HS-5 (cell line): ENCODE results near the gene ANO10.

ENCODE experiments used
- DNase-seq: peaks from one replicate; pipeline ENCODE4 v3.0.0-alpha.2; 2012; ENCODE audit warnings: low read depth

ANO10 gene

GRCh38 chr3:43346978-43347749 lies 274.6 kb downstream of the ANO10 start:
- no peak for DNase-seq

DNA sequence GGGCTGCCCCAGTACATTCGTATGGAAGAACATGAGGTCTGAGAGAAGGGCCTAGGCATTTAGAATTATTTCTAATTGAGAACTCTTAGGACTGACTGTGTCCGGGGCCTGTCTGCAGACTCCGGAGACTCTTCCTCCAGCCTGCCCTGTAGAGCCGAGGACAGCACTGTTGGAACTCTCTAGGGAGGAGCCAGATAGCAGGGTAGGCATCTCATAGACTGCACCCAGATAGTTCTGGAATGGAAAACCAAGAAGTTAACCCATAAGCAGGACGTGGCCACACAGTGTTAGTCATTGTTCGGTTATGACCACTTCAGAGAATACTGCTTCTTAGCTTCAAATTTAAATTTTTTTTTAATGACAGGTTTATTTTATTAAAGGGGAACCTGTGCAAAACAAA lies 275.9 kb downstream of the ANO10 start:
- peak; percentile 14 for DNase-seq

DNA sequence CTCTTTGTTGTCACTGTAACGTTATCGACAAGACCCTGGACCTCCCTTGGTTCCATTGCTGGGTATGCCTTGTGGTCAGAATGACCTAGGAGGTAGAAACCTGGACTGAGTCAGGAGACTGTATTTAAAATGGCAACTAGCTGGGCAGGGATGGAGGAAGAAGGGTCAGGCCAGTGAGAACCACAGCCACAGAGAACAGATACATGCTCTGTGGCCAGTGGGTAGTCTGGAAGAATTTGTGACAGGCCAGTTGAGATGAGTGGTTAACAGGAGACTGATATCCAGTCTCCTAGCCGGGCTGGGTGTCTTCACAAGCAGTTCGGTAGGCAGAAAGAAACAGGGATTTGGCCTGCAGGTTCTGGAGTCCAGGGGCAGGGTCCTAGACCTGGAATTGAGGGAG lies 276.6 kb downstream of the ANO10 start:
- DNase-seq = no peak

GRCh38 chr3:43344520-43344919 lies 277.3 kb downstream of the ANO10 start:
- no peak for DNase-seq

DNA sequence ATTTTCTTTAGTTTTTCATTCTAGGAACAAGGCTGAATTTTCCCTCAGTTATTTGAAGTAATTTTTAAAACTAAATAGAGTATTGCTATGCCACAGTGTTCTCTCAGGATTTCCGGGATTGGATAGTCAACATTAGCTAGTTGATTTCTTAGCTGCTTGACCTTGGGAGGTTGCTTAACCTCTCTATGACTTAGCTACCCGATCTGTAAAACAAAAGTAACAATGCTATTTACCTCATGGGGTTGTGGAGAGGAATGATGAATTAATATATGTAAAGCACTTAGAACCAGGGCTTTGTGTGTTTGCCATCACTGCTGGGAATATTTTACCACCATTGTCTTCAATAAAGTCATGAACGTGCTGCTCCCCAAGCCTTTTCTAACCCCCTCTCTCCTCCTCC lies 278.0 kb downstream of the ANO10 start:
- no peak for DNase-seq

GRCh38 chr3:43343185-43343584 lies 278.6 kb downstream of the ANO10 start:
- no peak for DNase-seq

DNA sequence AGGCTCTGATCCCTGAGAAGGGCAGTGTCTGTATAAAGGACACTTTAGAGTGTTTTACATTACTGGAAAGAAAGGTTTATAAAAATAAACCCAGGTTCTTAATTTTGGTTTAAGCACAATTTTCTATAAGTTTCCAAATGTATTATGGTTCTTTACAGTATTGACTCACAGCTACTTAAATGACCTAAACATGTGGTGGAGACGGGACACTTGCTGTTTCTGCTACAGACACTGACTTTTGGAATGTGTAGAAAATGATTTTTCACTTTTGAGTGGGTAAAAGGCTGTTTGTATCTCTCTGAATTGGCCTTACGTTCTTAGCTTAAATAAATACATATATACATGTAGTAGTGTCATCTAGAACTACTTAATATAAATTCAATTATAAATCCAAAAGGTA lies 280.0 kb downstream of the ANO10 start:
- no peak for DNase-seq

- no peak for DNase-seq
Observed at GRCh38 chr3:43340403-43340802, 281.4 kb downstream of the ANO10 start.

DNA sequence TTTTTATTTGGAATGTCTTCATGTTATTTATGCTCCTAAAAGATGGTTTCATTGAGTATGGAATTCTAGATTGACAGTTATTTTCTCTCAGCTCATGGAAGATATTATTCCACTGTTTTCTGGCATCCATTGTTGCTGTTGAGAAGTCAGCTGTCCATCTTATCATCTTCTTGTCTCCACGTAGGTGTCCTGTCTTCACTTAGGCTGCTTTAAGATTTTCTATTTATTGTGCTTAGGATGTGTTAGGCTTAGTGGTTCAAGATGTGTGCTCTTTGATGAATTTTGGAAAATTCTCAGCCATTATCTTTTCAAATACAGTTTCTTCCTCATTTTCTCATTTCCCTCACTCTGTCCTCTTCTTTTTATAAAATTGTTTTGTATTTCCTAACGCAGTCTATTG lies 283.5 kb downstream of the ANO10 start:
- DNase-seq = no peak

GRCh38 chr3:43335799-43336198 lies 286.0 kb downstream of the ANO10 start:
- no peak for DNase-seq

DNA sequence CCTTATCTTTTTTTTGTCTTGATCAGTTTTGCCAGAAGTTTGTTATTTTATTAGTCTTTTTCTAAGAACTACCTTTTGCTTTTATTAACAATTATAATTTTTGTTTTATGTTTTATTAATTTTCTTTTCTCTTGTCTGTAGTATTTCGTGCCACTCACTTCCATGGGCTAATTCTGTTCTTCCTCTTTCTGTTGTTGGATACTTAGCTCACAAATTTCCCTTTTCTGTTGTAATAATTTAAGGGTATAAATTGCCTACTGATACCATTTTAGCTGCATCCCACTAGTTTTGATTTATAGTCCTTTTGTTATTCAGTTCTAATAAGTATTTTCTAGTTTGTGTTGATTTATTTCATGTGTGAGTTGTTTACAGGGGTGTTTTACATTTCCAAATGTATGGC lies 286.8 kb downstream of the ANO10 start:
- no peak for DNase-seq

DNA sequence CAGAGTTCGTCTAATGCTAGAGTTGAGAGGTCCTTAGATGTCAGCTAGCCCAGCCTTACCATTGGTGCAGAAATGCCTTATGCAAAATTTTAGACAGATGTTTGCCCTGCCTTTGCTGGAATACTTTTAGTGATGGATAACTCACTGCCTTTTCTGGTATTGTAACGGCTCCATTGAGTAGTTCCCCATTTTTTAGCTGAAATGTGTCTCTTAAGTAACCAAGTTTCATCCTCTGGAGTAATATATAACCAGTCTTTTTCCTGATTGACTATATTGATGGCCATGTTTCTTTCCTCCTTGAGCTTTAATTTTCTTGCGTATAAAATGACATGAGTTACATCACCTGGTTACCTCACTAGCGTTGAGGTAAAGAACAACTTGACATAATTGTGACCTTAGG lies 290.4 kb downstream of the ANO10 start:
- DNase-seq = no peak

DNA sequence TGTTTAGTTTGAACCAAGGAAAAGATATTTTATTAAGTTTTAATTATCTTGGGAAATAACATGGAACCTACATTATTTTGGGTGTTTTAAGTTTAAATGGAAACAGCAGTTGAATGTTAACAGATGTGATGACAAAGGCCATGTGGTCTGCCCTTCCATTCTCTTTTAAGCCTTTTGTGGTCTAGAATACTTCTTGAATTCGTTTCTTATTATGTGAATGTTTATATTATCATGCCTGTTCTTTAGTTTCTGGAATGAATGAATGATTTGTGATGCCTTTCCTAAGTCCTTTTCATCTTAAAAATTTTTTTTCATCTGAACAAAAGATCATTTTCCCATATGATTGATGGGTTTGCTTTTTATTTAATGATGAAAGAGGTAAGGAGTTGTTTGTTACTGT lies 290.8 kb downstream of the ANO10 start:
- DNase-seq = no peak

DNA sequence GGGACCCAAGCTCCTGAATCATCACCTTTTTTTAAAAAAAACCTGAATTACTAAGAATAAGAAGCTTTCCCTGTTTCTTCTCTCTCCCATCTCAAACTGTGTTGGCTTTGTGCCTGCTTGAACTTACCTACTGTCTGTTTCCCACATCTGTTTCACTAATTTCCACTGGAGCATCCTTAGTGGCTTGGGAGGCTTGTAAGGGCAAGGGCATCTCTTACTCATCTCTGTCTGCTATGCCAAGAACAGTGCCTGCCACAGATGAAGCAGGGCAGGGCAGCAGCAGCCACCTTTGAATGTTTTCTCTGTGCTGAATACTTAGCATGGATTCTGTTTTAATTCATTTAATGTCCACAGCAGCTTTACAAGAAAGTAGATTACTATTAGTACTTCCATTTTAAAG lies 293.2 kb downstream of the ANO10 start:
- no peak for DNase-seq

GRCh38 chr3:43327582-43327979 lies 294.2 kb downstream of the ANO10 start:
- DNase-seq = no peak

DNA sequence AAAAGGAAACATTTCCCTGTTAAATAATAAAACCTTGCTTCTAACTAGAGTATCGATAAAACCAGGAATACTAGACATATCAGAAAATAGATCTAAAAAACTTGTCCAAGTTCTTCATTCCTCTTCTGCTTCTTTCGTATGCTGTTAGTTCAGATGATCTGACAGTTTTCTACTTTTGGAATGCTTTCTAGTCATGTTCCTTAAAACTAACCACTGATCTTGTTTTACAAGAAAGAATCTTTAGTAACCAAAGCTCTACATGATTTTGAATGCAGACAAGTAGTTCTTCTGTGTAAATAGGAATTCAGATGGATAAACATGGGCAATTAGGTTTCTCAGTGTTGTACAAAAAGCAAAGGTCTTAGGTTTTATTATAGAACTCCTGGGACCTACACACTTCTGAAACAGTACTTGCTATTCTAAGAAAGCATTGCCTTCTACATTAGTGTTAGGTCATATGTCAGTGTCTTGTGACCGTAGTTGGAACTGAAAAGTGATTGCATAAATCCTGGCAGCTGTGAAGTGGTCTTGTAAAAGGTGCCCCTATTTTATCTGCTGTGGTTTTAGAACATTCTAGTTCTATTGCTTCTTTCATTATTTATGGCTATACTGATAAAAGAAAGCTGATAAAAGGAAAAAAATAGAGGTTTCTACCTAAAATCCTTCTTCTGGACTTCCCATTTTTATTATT lies 294.8 kb downstream of the ANO10 start:
- DNase-seq = no peak

DNA sequence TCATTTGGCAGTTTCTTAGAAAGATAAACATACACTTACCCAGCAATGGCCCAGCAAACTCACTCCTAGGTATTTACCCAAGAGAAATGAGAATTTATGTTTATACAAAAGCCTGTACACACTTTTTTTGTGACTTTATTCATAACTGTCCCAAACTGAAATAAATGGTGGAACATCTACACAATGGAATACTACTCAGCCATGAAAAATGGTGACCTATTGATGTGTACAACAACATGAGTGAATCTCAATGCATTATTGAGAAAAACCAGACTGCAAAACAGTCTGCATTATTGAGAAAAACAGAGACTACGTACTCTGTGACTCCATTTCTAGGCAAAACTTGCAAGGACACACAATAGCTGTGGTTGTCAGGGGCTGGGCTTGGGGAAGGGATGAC lies 298.3 kb downstream of the ANO10 start:
- DNase-seq = no peak

- DNase-seq = no peak
Observed at GRCh38 chr3:43320288-43320687, 301.5 kb downstream of the ANO10 start.

GRCh38 chr3:43319794-43320193 lies 302.0 kb downstream of the ANO10 start:
- no peak for DNase-seq

- DNase-seq = no peak
Observed at GRCh38 chr3:43319376-43319775, 302.4 kb downstream of the ANO10 start.

GRCh38 chr3:43317461-43318316 lies 304.1 kb downstream of the ANO10 start:
- no peak for DNase-seq

DNA sequence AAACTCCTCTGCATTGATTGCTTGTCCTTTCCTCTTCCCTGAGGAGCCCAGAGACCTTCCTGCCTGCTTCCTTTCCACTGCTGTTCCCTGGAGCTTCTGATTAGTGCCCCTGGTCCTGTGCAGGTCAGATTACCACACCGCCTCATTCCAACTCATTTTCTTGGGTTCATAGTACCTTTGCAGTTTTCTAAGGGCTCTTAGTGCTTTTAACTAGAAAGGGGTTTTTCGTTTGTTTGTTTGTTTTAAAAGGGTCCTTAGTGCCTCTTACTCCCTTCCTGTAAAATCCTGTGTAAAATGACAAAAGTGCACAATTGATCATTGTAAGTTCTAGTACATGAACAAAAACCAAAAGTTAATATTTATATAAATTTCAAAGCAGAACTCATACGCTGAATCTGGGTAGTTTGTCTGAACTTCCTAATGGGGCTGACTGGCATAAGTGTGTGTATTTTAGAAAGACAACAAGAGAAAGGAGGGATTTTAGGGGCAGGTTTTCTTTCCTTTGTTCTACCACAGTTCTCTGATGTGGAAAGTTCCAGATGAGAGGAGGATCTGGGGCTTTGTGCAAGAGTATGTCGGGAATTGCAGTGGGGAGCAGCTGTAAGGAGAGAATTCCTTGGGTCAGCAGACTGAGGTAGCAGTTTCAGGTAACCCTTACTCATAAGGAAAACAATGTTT lies 304.9 kb downstream of the ANO10 start:
- DNase-seq = no peak
